Spleen (tissue), 11 donors: ENCODE data around the gene DDX52. TPM values are rescaled to one million over a fixed set of nuclear protein-coding genes. Genes with fewer than 3 reads are reported as not detected.

Source experiments
- DNase-seq: peaks from one replicate; pipeline ENCODE4 v3.0.0-alpha.2; 2020
- H3K27ac ChIP-seq, 8 donors: fragments of 200-600 bp; sonication (generic) in 7 of 8; 1 replicate in 4 of 8; 2 replicates in 4 of 8; pipeline versions ENCODE4 v1.5.0 to v1.8.0; 2016 to 2021; ENCODE audit warnings: inconsistent platforms in 4 of 8, mild to moderate bottlenecking in 4 of 8, moderate library complexity in 1 of 8
- H3K27me3 ChIP-seq, 7 donors: fragments of 200-600 bp; sonication (generic) in 6 of 7; replicated peaks in 1 of 7; 1 replicate in 4 of 7; 2 replicates in 3 of 7; pipeline versions ENCODE4 v1.5.0 to v1.8.0; 2016 to 2021; ENCODE audit warnings: inconsistent platforms in 3 of 7, mild to moderate bottlenecking in 1 of 7
- H3K36me3 ChIP-seq, 6 donors: fragments of 200-600 bp; sonication (generic) in 5 of 6; 1 replicate in 4 of 6; 2 replicates in 2 of 6; pipeline versions ENCODE4 v1.5.0 to v1.8.0; 2016 to 2021; ENCODE audit warnings: inconsistent platforms in 2 of 6
- H3K4me1 ChIP-seq, 6 donors: fragments of 200-600 bp; sonication (generic) in 5 of 6; 1 replicate in 3 of 6; 2 replicates in 3 of 6; pipeline versions ENCODE4 v1.5.0 to v1.8.0; 2016 to 2021; ENCODE audit warnings: inconsistent platforms in 3 of 6
- H3K4me3 ChIP-seq, 8 donors: fragments of 200-600 bp; sonication (generic) in 7 of 8; 1 replicate in 4 of 8; 2 replicates in 4 of 8; pipeline versions ENCODE4 v1.5.0 to v1.8.0; 2016 to 2021; ENCODE audit warnings: inconsistent platforms in 4 of 8, mild to moderate bottlenecking in 4 of 8, moderate library complexity in 2 of 8
- H3K9me3 ChIP-seq, 8 donors: fragments of 200-600 bp; sonication (generic) in 7 of 8; 1 replicate in 4 of 8; 2 replicates in 4 of 8; pipeline versions ENCODE4 v1.5.0 to v1.8.0; 2016 to 2021; ENCODE audit warnings: inconsistent platforms in 4 of 8
- CTCF ChIP-seq, 11 experiments: fragments of 200-600 bp in 7 of 11; fragments of 450-650 bp in 4 of 11; sonication (generic) in 4 of 11; IDR thresholded peaks in 8 of 11; conservative IDR thresholded peaks in 3 of 11; 1 replicate in 7 of 11; 2 replicates in 4 of 11; pipeline versions ENCODE4 v1.4.0 to v1.8.0; 2016 to 2021; ENCODE audit warnings: antibody characterized with exemption in 11 of 11, inconsistent platforms in 4 of 11, mild to moderate bottlenecking in 1 of 11
- POLR2A ChIP-seq, 3 donors: fragments of 450-650 bp; IDR thresholded peaks; one replicate each; pipeline ENCODE4 v1.5.1; 2017; ENCODE audit warnings: antibody characterized with exemption in 3 of 3, mild to moderate bottlenecking in 1 of 3
- POLR2AphosphoS5 ChIP-seq, 3 donors: sonication (generic); formaldehyde crosslinking; IDR thresholded peaks; one replicate each; pipeline ENCODE4 v1.5.1; 2017; ENCODE audit warnings: antibody characterized with exemption in 3 of 3
- WGBS, 5 donors: extraction: QIAGEN DNeasy Blood & Tissue Kit in 3 of 5; methylation state at CpG; one replicate each; pipeline versions ENCODE4 v1.1.5 to v1.1.7; 2013 to 2018; 5-methylcytosine and 5-hydroxymethylcytosine counted together
- intact Hi-C: fragments of 100-400 bp; cut with DNase I; formaldehyde crosslinking; loops from one replicate; pipeline ENCODE4 v1.15.0; 2023; ENCODE audit warnings: low total_unique reads
- polyA plus RNA-seq, 3 donors: library from polyadenylated mRNA; stranded (reverse); fragments of 200-250 nt; gene quantifications; one replicate each; pipeline ENCODE4 v1.2.1, GENCODE V29; 2013
- total RNA-seq, 7 donors: library from RNA; depleted of rRNA in 3 of 7; stranded (reverse); fragments of >200 nt in 3 of 7; fragmentation: NEBNext Ultra II Directional in 4 of 7; extraction: Animal tissue kit (Norgen Biotek cat#: 25700) in 4 of 7; gene quantifications; one replicate each; pipeline versions ENCODE4 v1.1.0 to v1.2.1, GENCODE V29; 2016 to 2021
- donor health status: healthy with polysubstance abuse.
- donor health status: DM: no; HTN: no; CAD: no; lungs with moderate emphysema.
- donor health status: DM: no; HTN: no; CAD: no.
- donor health status: Bipolar disorder and iron deficiency.
- donor health status: healthy.
- donor health status: DM: no; HTN: no; CAD: no.
- donor health status: DM: yes; HTN: yes; CAD: no.

DDX52 gene
- total and polyA plus RNA-seq, 10 donors, result 7.8 to 28.1 (median 19.7) TPM

DNA sequence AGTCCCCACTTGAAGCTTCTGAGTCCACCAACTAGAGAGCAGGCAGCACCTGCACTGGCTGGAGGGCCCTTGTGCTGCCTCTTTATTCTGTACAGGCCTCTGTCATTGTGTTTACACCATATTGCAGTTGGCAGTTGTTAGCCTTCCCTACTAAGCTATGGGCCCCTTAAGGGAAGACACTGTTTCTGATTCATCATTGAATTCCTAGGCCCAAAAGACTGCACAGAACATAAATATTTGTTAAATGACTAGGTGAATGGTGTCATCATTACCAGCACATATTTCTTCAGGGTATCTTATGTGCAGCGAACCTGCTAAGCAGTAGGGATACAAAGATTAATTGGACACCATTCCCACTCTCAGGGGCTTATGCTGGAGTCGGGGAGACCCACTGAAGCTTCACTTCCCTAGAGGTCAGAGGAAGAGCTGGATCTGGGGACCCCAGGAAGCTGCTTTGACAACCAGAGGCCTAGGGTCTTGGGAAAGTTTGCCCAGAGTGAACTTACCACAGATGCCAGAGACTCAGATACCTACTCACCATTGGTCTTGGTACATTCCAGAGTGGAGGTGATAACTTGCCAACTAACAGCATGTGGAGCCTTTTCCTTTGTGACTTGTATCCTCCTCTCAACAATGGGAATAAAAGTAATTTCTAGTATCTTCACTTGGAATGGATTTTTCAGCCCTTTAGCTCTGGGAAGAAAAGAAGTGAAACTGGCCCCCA, 28.7 kb upstream of the DDX52 start:
- intact Hi-C loops, result no loop called here
- no peaks in the 10 kb centered on the region for H3K36me3 ChIP-seq
- DNase-seq, result no peak
- H3K27me3 ChIP-seq, result peaks cover 0 to 13% (median 0%) of the 10 kb centered on the region in 7 donors
- H3K27ac ChIP-seq, result no peak overlapping the region
- no peaks in the 10 kb centered on the region for H3K4me1 ChIP-seq
- H3K9me3 ChIP-seq, result no peaks in the 10 kb centered on the region
- no peak for TF ChIP-seq CTCF (IDR thresholded peaks at IDR 0.05 in 8 of 11, conservative IDR thresholded peaks at IDR 0.05 in 3 of 11)
- TF ChIP-seq POLR2A (IDR thresholded peaks at IDR 0.05), result no peak
- TF ChIP-seq POLR2AphosphoS5 (IDR thresholded peaks at IDR 0.05), result no peak
- 71 to 90% (median 84%) methylated on average over 2 of the region's 2 CpGs for WGBS, 5 donors
- H3K4me3 ChIP-seq, result no peak overlapping the region

- 91 to 94% (median 93%) methylated on average over 9 of the region's 9 CpGs for WGBS, 5 donors
Measured at GRCh38 chr17:37671028-37671823, 28.0 kb upstream of the DDX52 start.

DNA sequence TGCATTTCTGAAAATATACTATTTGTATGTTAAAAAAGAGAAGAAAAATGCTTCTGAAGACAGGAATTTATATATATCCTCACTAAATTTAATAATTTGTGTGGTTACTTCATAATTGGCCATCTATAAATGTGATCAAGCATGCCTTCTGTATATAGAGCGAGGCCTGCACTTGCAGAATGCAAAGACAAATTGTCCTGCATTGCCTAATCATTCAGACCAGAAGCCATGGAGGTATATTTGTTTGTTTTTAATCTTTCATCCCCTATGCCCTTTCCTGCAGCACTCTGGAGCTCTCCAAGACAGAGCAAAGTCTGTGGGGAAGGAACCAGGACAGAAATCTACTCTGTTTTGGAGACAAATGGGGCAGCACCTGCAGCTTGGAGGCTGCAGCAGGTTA, 23.8 kb upstream of the DDX52 start:
- H3K27ac ChIP-seq, result no peak overlapping the region
- no peak for DNase-seq
- H3K36me3 ChIP-seq, result no peaks in the 10 kb centered on the region
- H3K27me3 ChIP-seq, result no peaks in the 10 kb centered on the region
- whole genome bisulfite sequencing, 5 donors, result 74 to 97% (median 87%) methylated on average over 1 of the region's 1 CpG
- H3K4me3 ChIP-seq, result no peak overlapping the region
- intact Hi-C loops, result no loop called here
- no peaks in the 10 kb centered on the region for H3K9me3 ChIP-seq
- no peaks in the 10 kb centered on the region for H3K4me1 ChIP-seq
- TF ChIP-seq CTCF (IDR thresholded peaks at IDR 0.05 in 8 of 11, conservative IDR thresholded peaks at IDR 0.05 in 3 of 11) (no peak), POLR2AphosphoS5 (IDR thresholded peaks at IDR 0.05) (no peak), POLR2A (IDR thresholded peaks at IDR 0.05) (no peak)

More at GRCh38 chr17:37671028-37671823, 28.0 kb upstream of the DDX52 start:
- no peaks in the 10 kb centered on the region for H3K4me1 ChIP-seq
- no peak for DNase-seq
- no peak overlapping the region for H3K4me3 ChIP-seq
- H3K36me3 ChIP-seq, result no peaks in the 10 kb centered on the region
- no peaks in the 10 kb centered on the region for H3K9me3 ChIP-seq
- no peak overlapping the region for H3K27ac ChIP-seq
- H3K27me3 ChIP-seq, result peaks cover 0 to 8% (median 0%) of the 10 kb centered on the region in 7 donors
- TF ChIP-seq POLR2A (IDR thresholded peaks at IDR 0.05) (no peak), POLR2AphosphoS5 (IDR thresholded peaks at IDR 0.05) (no peak), CTCF (IDR thresholded peaks at IDR 0.05 in 8 of 11, conservative IDR thresholded peaks at IDR 0.05 in 3 of 11) (no peak)
- intact Hi-C loops, result no loop called here

- H3K4me3 ChIP-seq, result no peak overlapping the region
- no peaks in the 10 kb centered on the region for H3K36me3 ChIP-seq
- no peak overlapping the region for H3K27ac ChIP-seq
- TF ChIP-seq POLR2AphosphoS5 (IDR thresholded peaks at IDR 0.05), result no peak
- TF ChIP-seq POLR2A (IDR thresholded peaks at IDR 0.05), result no peak
- TF ChIP-seq CTCF (IDR thresholded peaks at IDR 0.05 in 8 of 11, conservative IDR thresholded peaks at IDR 0.05 in 3 of 11), result no peak
- no peaks in the 10 kb centered on the region for H3K4me1 ChIP-seq
- DNase-seq, result no peak
- intact Hi-C loops, result no loop called here
- 79 to 97% (median 84%) methylated on average over 3 of the region's 3 CpGs for WGBS, 5 donors
- H3K9me3 ChIP-seq, result no peaks in the 10 kb centered on the region
- peaks cover 0 to 9% (median 0%) of the 10 kb centered on the region in 7 donors for H3K27me3 ChIP-seq
Measured at GRCh38 chr17:37664214-37664613, 21.0 kb upstream of the DDX52 start.
